ENCODE data around the gene ADNP2.

- no peak for TF ChIP-seq CTCF (conservative IDR thresholded peaks at IDR 0.05; ENCODE audit: low read depth in 2 of 2)
- TF ChIP-seq EZH2 (IDR thresholded peaks at IDR 0.05; ENCODE audit: low read depth, unreplicated experiment): no peak
- TF ChIP-seq CREB1 (CRISPR knock-in tag; IDR thresholded peaks at IDR 0.05; ENCODE audit: low read depth): no peak
- no peak for TF ChIP-seq ETS1 (IDR thresholded peaks at IDR 0.05)
- TF ChIP-seq ZNF331 (CRISPR knock-in tag; IDR thresholded peaks at IDR 0.05; ENCODE audit: low read depth): no peak
Measured at GRCh38 chr18:80187956-80188642, 79.0 kb downstream of the ADNP2 start.

Data from GM23338 (cell line).